GM13977 (cell line): ENCODE results near the gene TCERG1L.

ENCODE experiments used
- DNase-seq: peaks from one replicate; pipeline ENCODE4 v3.0.0; 2012; ENCODE audit warnings: low spot score
- in situ Hi-C: fragments of 300-500 bp; cut with MboI; formaldehyde crosslinking; loops from one replicate; pipeline ENCODE4 v1.12.0; 2022; ENCODE audit warnings: low sequenced_read_pairs, low pct_unique_long_range_greater_than_20kb, mixed read lengths, inconsistent platforms; ENCODE audit not compliant: unreplicated experiment
- TF ChIP-seq, protein P1 (sequence below): IDR thresholded peaks from 2 replicates; pipeline ENCODE4 v1.5.1; 2012; ENCODE audit warnings: mild to moderate bottlenecking, control low read depth; ENCODE audit not compliant: insufficient read depth; ENCODE audit errors: extremely low read depth, missing control alignments

TCERG1L gene

DNA sequence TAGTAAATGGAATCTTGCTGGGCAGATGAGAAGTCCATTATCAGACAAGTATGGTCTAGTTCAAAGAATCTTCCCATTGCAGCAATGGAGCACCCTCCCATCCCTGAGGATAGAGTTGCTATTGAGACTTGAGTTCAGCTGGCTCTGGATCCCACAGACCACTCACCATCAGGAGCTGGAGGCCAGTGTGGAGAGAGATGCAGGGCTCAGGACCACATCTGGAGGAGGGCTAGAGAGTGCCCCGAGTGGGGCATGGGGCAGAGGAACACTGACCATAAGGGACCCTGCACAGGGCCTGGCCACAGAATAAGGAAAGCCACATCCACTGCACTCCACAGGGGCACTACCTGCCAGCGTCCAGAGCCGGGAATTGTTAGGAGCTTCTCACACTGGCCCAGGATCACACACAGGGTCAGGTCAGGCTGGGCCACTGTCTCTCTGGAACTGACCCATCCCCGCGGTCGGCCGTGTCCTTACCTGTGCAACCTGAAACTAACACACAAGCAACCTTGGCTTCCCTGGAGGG is 41.3 kb upstream of the TCERG1L start:
- in situ Hi-C loops = no loop called here
- TF ChIP-seq, protein P1, sequence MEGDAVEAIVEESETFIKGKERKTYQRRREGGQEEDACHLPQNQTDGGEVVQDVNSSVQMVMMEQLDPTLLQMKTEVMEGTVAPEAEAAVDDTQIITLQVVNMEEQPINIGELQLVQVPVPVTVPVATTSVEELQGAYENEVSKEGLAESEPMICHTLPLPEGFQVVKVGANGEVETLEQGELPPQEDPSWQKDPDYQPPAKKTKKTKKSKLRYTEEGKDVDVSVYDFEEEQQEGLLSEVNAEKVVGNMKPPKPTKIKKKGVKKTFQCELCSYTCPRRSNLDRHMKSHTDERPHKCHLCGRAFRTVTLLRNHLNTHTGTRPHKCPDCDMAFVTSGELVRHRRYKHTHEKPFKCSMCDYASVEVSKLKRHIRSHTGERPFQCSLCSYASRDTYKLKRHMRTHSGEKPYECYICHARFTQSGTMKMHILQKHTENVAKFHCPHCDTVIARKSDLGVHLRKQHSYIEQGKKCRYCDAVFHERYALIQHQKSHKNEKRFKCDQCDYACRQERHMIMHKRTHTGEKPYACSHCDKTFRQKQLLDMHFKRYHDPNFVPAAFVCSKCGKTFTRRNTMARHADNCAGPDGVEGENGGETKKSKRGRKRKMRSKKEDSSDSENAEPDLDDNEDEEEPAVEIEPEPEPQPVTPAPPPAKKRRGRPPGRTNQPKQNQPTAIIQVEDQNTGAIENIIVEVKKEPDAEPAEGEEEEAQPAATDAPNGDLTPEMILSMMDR = no peak

DNA sequence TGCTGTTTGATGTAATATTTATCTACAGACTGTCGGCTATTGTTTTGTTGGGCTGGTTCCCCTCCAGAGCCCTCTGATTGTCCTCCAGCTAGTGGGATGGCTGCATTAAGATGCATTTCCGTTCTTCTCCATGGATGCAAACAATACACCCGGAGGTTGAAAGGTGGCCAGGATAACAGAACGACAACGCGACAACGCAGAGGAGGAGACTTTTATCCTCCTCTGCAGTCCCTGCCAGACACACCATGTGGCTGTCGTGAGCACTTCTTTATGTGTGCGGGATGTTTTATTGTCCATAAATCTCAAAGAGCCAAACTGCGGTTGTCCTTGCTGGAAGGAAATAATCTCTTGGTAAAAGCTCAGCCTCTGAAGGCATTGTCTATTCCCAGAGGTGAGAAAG is 39.1 kb upstream of the TCERG1L start:
- TF ChIP-seq, protein P1 = no peak
- in situ Hi-C loops = no loop called here
- DNase-seq = no peak

More for the DNA sequence above, 41.3 kb upstream of the TCERG1L start:
- no peak for DNase-seq

DNA sequence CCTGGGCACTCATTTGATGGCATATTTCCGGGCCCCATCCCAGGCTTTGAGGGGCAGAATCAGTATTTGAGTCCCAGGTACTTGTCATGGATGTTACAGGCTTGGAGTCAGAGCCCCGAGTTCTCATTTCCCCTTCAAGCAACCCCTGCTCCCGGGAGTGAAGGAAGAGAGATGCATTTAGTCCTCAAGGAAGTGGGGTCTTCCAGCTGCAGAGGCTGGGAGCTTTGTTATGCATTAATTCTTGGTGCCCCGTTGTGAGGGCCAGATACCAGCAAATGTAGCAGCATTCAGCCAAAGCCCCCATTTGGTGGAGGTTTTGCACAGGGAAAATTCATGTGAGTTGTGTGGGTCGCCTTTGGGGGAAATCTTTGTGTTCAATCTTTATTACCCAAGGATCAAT is 38.7 kb upstream of the TCERG1L start:
- in situ Hi-C loops = no loop called here
- TF ChIP-seq, protein P1 = no peak
- DNase-seq = no peak

GRCh38 chr10:131346456-131346855 is 34.9 kb upstream of the TCERG1L start:
- TF ChIP-seq, protein P1 = no peak
- no peak for DNase-seq
- in situ Hi-C loops = no loop called here

DNA sequence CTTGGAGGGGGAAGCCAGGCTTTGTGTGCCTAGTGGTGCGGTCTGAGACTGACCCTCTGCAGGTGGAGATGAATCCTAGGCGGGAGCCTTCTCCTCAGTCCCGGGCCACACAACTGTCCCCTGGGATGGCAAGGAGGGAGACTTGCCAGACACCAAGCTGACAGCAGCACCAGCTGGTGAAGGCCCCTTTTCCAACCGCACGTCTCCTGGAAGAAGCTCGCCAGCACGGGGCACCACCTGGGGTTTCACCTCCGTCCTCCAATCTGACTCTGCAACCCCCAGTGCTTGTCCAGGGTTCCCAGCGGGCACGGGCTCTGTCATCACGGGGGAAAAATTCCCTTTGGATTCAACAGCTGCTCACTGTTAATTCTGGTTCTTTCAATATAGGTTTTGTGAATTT is 34.2 kb upstream of the TCERG1L start:
- in situ Hi-C loops = no loop called here
- TF ChIP-seq, protein P1 = no peak
- no peak for DNase-seq

DNA sequence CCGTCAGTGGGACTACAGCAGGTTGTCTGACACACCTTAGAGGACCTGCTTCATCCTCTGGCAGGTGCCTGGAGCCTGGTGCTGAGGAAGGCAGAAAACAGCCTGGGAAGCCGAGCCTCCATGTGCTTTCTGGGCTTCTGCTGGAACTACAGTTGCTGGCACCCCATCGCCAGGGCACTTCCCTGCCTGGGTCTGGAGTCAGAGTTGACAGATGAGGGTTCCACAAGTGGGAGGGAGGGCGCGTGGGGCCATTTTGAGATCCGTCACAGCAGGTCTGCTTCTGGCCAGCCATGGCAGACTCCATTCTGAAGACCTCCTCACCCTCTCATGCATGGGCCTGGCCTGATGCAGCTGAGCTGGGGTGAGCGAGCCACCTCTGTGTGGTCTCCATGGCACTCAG is 33.2 kb upstream of the TCERG1L start:
- in situ Hi-C loops = no loop called here
- TF ChIP-seq, protein P1 = no peak
- no peak for DNase-seq

GRCh38 chr10:131337741-131338140 is 26.2 kb upstream of the TCERG1L start:
- in situ Hi-C loops = no loop called here
- DNase-seq = no peak
- TF ChIP-seq, protein P1 = no peak
